ENCODE data around the gene RPS15.

The RPS15 gene

GRCh38 chr19:1440418-1440801 is 2.2 kb downstream of the RPS15 start:
- Histone ChIP-seq H2AFZ (ENCODE audit: low read length) (no peak overlapping the region), H3K36me3 (replicated peaks; ENCODE audit: insufficient read depth, low read length) (peaks cover 14% of the 10 kb centered on the region), H3K27ac (ENCODE audit: low read length) (no peak overlapping the region), H3K4me3 (ENCODE audit: low read length) (no peak overlapping the region), H3K4me2 (ENCODE audit: low read depth, low read length) (peak overlapping the region; percentile 56; the same call in 1 of the 2 replicates), H3K4me1 (ENCODE audit: low read length) (peaks cover 47% of the 10 kb centered on the region), H3K79me2 (ENCODE audit: low read length) (peaks cover 32% of the 10 kb centered on the region), H3F3A (ENCODE audit: insufficient read depth, low read length) (peaks cover 79% of the 10 kb centered on the region), H3K9me3 (replicated peaks; ENCODE audit: insufficient read depth, low read length) (no peaks in the 10 kb centered on the region), H3K27me3 (replicated peaks; ENCODE audit: insufficient read depth, low read length) (peaks cover 2% of the 10 kb centered on the region; the same call in 1 of the 2 replicates), H4K20me1 (ENCODE audit: insufficient read depth, low read length) (peaks cover 22% of the 10 kb centered on the region), H3K9ac (ENCODE audit: low read length) (no peak overlapping the region), H3K9me2 (replicated peaks; ENCODE audit: insufficient read depth, low read length) (no peaks in the 10 kb centered on the region)
- TF ChIP-seq CTCF (IDR thresholded peaks at IDR 0.05; ENCODE audit: low read length): no peak
- TF ChIP-seq EZH2 (optimal IDR thresholded peaks at IDR 0.05; ENCODE audit: low read depth, low read length): no peak
- no peak for TF ChIP-seq EZH2phosphoT487 (IDR thresholded peaks at IDR 0.05; ENCODE audit: low read length)
- DNase-seq: no peak

- Histone ChIP-seq H4K20me1 (ENCODE audit: insufficient read depth, low read length) (peaks cover 22% of the 10 kb centered on the region), H3K9me2 (replicated peaks; ENCODE audit: insufficient read depth, low read length) (no peaks in the 10 kb centered on the region), H3K9ac (ENCODE audit: low read length) (no peak overlapping the region), H3K79me2 (ENCODE audit: low read length) (peaks cover 32% of the 10 kb centered on the region), H3K4me2 (ENCODE audit: low read depth, low read length) (no peak overlapping the region), H3K4me3 (ENCODE audit: low read length) (no peak overlapping the region), H3K27me3 (replicated peaks; ENCODE audit: insufficient read depth, low read length) (peaks cover 5% of the 10 kb centered on the region; the same call in 1 of the 2 replicates), H3K36me3 (replicated peaks; ENCODE audit: insufficient read depth, low read length) (peaks cover 14% of the 10 kb centered on the region), H2AFZ (ENCODE audit: low read length) (no peak overlapping the region), H3K9me3 (replicated peaks; ENCODE audit: insufficient read depth, low read length) (no peaks in the 10 kb centered on the region), H3K27ac (ENCODE audit: low read length) (no peak overlapping the region), H3K4me1 (ENCODE audit: low read length) (peaks cover 49% of the 10 kb centered on the region), H3F3A (ENCODE audit: insufficient read depth, low read length) (peaks cover 74% of the 10 kb centered on the region)
- no peak for DNase-seq
- TF ChIP-seq CTCF (IDR thresholded peaks at IDR 0.05; ENCODE audit: low read length) (no peak), EZH2 (optimal IDR thresholded peaks at IDR 0.05; ENCODE audit: low read depth, low read length) (no peak), EZH2phosphoT487 (IDR thresholded peaks at IDR 0.05; ENCODE audit: low read length) (no peak)
Observed at GRCh38 chr19:1441022-1441426, 2.8 kb downstream of the RPS15 start.

- Histone ChIP-seq H3K27me3 (replicated peaks; ENCODE audit: insufficient read depth, low read length) (peaks cover 12% of the 10 kb centered on the region), H3K79me2 (ENCODE audit: low read length) (peaks cover 32% of the 10 kb centered on the region), H3K9me3 (replicated peaks; ENCODE audit: insufficient read depth, low read length) (no peaks in the 10 kb centered on the region), H3K4me1 (ENCODE audit: low read length) (peaks cover 49% of the 10 kb centered on the region), H3K27ac (ENCODE audit: low read length) (peak overlapping the region; percentile 61; the same call in 1 of the 2 replicates), H3F3A (ENCODE audit: insufficient read depth, low read length) (peaks cover 68% of the 10 kb centered on the region), H3K36me3 (replicated peaks; ENCODE audit: insufficient read depth, low read length) (peaks cover 14% of the 10 kb centered on the region), H3K9ac (ENCODE audit: low read length) (no peak overlapping the region), H3K4me2 (ENCODE audit: low read depth, low read length) (0 out of 2 replicates have a peak overlapping the region, but pooled peaks have one; percentile 3), H2AFZ (ENCODE audit: low read length) (no peak overlapping the region), H3K9me2 (replicated peaks; ENCODE audit: insufficient read depth, low read length) (no peaks in the 10 kb centered on the region), H3K4me3 (ENCODE audit: low read length) (no peak overlapping the region), H4K20me1 (ENCODE audit: insufficient read depth, low read length) (peaks cover 22% of the 10 kb centered on the region)
- DNase-seq: no peak
- TF ChIP-seq CTCF (IDR thresholded peaks at IDR 0.05; ENCODE audit: low read length) (no peak), EZH2 (optimal IDR thresholded peaks at IDR 0.05; ENCODE audit: low read depth, low read length) (no peak), EZH2phosphoT487 (IDR thresholded peaks at IDR 0.05; ENCODE audit: low read length) (no peak)
Observed at GRCh38 chr19:1441677-1442438, 3.7 kb downstream of the RPS15 start.

Measured in MM.1S (cell line).